WTC11 (cell line): ENCODE results near the gene OR51F2. TPM values are rescaled to one million over a fixed set of nuclear protein-coding genes. Genes with fewer than 3 reads are reported as not detected.

ENCODE experiments used
- ATAC-seq: fragments of 200-7000 bp; cut with Tn5 transposase; 2 replicates; pipeline ENCODE4 v1.10.0; 2021; ENCODE audit warnings: mild to moderate bottlenecking, moderate library complexity
- CTCF ChIA-PET: fragments of 300-600 bp; sonication (Branson Sonifier 250); formaldehyde crosslinking; loops from one replicate; lab custom pipeline; 2021; ENCODE audit warnings: antibody characterized with exemption; lab: Charles Lee
- POLR2A ChIA-PET: fragments of 350-600 bp; sonication (Branson Sonifier 250); formaldehyde crosslinking; loops from one replicate; lab custom pipeline; 2021; ENCODE audit warnings: antibody characterized with exemption; lab: Charles Lee
- DNase-seq: peaks from one replicate; pipeline ENCODE4 v3.0.0; 2021; ENCODE audit warnings: low spot score
- H3K27ac Mint-ChIP-seq: 2 replicates; pipeline ENCODE4 v1.8.0; 2021; ENCODE audit warnings: mixed read lengths
- H3K27me3 Mint-ChIP-seq: 2 replicates; pipeline ENCODE4 v1.8.0; 2021; ENCODE audit warnings: low read depth, mild to moderate bottlenecking, moderate library complexity, mixed read lengths
- H3K36me3 Mint-ChIP-seq: 2 replicates; pipeline ENCODE4 v1.8.0; 2021; ENCODE audit warnings: mixed read lengths
- H3K4me1 Mint-ChIP-seq: 2 replicates; pipeline ENCODE4 v1.8.0; 2022; ENCODE audit warnings: mixed read lengths
- H3K4me3 Mint-ChIP-seq: 2 replicates; pipeline ENCODE4 v1.8.0; 2021; ENCODE audit warnings: mild to moderate bottlenecking, moderate library complexity, mixed read lengths
- H3K9me3 Mint-ChIP-seq: 2 replicates; pipeline ENCODE4 v1.8.0; 2021; ENCODE audit warnings: mixed read lengths
- FOXK1 ChIP-seq: sonication (generic); formaldehyde crosslinking; IDR thresholded peaks from 2 replicates; pipeline ENCODE4 v1.8.0; 2022; ENCODE audit warnings: mild to moderate bottlenecking, moderate library complexity, missing genetic modification reagents
- KAT7 ChIP-seq: sonication (generic); formaldehyde crosslinking; IDR thresholded peaks from 2 replicates; pipeline ENCODE4 v1.8.1; 2023; ENCODE audit warnings: missing genetic modification reagents, mild to moderate bottlenecking, borderline replicate concordance
- MXD4 ChIP-seq: fragments of 250-450 bp; sonication (Bioruptor Pico); IDR thresholded peaks from 2 replicates; pipeline ENCODE4 v1.8.0; 2021; ENCODE audit warnings: mild to moderate bottlenecking, moderate library complexity, borderline replicate concordance
- SMAD3 ChIP-seq: sonication (generic); formaldehyde crosslinking; IDR thresholded peaks from 2 replicates; pipeline ENCODE4 v1.8.0; 2022; ENCODE audit warnings: missing genetic modification reagents, mild to moderate bottlenecking, borderline replicate concordance
- SP1 ChIP-seq: sonication (generic); formaldehyde crosslinking; conservative IDR thresholded peaks from 2 replicates; pipeline ENCODE4 v1.8.1; 2022; ENCODE audit warnings: missing genetic modification reagents
- TCF7 ChIP-seq: sonication (generic); formaldehyde crosslinking; IDR thresholded peaks from 2 replicates; pipeline ENCODE4 v1.8.0; 2022; ENCODE audit warnings: mild to moderate bottlenecking, low read depth, missing genetic modification reagents, moderate library complexity
- TP53 ChIP-seq: sonication (generic); formaldehyde crosslinking; IDR thresholded peaks from 2 replicates; pipeline ENCODE4 v1.8.1; 2023; ENCODE audit warnings: mild to moderate bottlenecking, missing genetic modification reagents
- ZBTB21 ChIP-seq: sonication (generic); formaldehyde crosslinking; IDR thresholded peaks from 2 replicates; pipeline ENCODE4 v1.8.1; 2023; ENCODE audit warnings: mild to moderate bottlenecking, missing genetic modification reagents, borderline replicate concordance
- ZNF671 ChIP-seq: fragments of 250-450 bp; sonication (Bioruptor Pico); IDR thresholded peaks from 2 replicates; pipeline ENCODE4 v1.8.0; 2021; ENCODE audit warnings: mild to moderate bottlenecking
- total RNA-seq: library from RNA; stranded (reverse); gene quantifications from 3 replicates; pipeline ENCODE4 v1.2.3, GENCODE V29; 2021
- TF ChIP-seq, protein P1 (sequence below): sonication (generic); formaldehyde crosslinking; IDR thresholded peaks from 2 replicates; pipeline ENCODE4 v1.8.0; 2022; ENCODE audit warnings: mild to moderate bottlenecking, missing genetic modification reagents
- TF ChIP-seq, protein P2 (sequence below): sonication (generic); formaldehyde crosslinking; IDR thresholded peaks from 2 replicates; pipeline ENCODE4 v1.8.1; 2022; ENCODE audit warnings: low read depth, missing genetic modification reagents, borderline replicate concordance
- TF ChIP-seq, protein P3 (sequence below): sonication (generic); formaldehyde crosslinking; IDR thresholded peaks from 2 replicates; pipeline ENCODE4 v1.8.1; 2022; ENCODE audit warnings: missing genetic modification reagents, borderline replicate concordance
- TF ChIP-seq, protein P4 (sequence below): sonication (generic); formaldehyde crosslinking; IDR thresholded peaks from 2 replicates; pipeline ENCODE4 v1.8.0; 2022; ENCODE audit warnings: missing genetic modification reagents
- TF ChIP-seq, protein P5 (sequence below): sonication (generic); formaldehyde crosslinking; IDR thresholded peaks from 2 replicates; pipeline ENCODE4 v1.8.0; 2023; ENCODE audit warnings: missing genetic modification reagents
- TF ChIP-seq, protein P6 (sequence below): sonication (generic); formaldehyde crosslinking; IDR thresholded peaks from 2 replicates; pipeline ENCODE4 v1.8.0; 2023; ENCODE audit warnings: mild to moderate bottlenecking, missing genetic modification reagents
- TF ChIP-seq, protein P7 (sequence below): sonication (generic); formaldehyde crosslinking; IDR thresholded peaks from 2 replicates; pipeline ENCODE4 v1.8.1; 2023; ENCODE audit warnings: mild to moderate bottlenecking, missing genetic modification reagents, moderate library complexity
- TF ChIP-seq, protein P8 (sequence below): sonication (generic); formaldehyde crosslinking; IDR thresholded peaks from 2 replicates; pipeline ENCODE4 v1.8.1; 2023; ENCODE audit warnings: mild to moderate bottlenecking, missing genetic modification reagents

OR51F2 gene
- total RNA-seq, 1 experiment from 2014 or later, result not detected

DNA sequence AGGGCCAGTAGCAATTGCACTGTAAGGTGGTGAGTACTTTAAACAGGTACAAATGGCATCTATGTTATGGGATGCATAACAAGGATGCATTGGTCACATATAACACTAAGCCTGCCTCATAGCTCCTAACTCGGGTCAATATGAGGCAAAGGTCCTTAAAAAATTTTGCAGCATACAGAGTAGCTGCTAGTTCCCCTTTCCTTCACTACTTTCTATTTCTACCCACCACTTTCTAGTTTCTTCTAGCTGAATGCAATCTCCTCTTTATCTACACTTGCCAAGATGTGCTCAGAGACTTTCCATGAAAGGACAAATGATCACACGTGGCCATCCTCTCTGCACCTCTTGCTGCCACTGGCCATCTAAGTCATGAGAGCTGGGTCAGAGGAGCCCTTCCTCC lies 9.8 kb downstream of the OR51F2 start:
- DNase-seq (no peak), ATAC-seq (no peak)
- no peak overlapping the region for H3K27ac Mint-ChIP-seq
- H3K27me3 Mint-ChIP-seq, result no peaks in the 10 kb centered on the region; the same call in 1 of the 2 replicates
- TF ChIP-seq SP1 (CRISPR knock-in tag) (no peak), ZNF671 (no peak)
- TF ChIP-seq, all 79 proteins: peak for 0
- H3K9me3 Mint-ChIP-seq, result no peaks in the 10 kb centered on the region
- no peak overlapping the region for H3K4me3 Mint-ChIP-seq
- ChIA-PET POLR2A (no interaction called here), CTCF (interaction anchor here (2.2 kb wide), 1 partner anchor 194 kb away, joined by 5 read pairs; the partner anchor contains the start of gene OR51D1)
- no peaks in the 10 kb centered on the region for H3K4me1 Mint-ChIP-seq
- no peaks in the 10 kb centered on the region for H3K36me3 Mint-ChIP-seq

DNA sequence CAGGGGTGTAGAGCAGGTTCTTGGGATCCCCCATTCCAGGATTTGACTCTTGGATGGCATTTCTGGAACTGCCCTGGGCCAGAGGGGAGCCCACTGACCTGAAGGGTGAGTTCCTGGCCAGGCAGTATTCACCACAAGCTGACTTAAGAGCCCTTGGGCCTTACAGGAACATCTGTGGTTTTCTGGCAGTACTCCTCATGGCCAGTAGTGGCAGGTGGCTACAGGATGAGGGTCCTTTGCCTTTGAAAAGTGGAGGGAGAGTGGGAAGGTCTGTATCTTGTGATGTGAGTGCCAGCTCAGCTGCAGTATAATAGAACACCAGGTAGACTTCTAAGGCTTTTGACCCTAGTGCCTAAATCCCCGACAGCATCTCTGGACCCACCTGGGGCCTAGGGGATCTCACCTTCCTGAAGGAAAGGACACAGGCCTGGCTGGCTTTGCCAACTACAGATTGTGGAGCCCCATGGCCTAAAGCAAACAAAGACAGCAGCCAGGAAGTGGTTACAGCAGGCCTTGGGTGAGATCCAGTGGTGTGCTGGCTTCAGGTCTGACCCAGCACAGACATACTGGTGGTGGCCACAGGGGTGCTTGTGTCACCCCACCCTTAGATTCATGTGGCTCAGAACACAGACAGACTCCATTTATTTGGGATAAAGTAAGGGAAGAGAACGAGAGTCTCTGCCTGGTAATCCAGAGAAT lies 18.9 kb downstream of the OR51F2 start:
- ChIA-PET CTCF (interaction anchor here (1.0 kb wide), 1 partner anchor 14 kb away, joined by 4 read pairs; no protein-coding TSS in a partner anchor), POLR2A (no interaction called here)
- ATAC-seq (peak; percentile 78), DNase-seq (no peak)
- Mint-ChIP-seq H3K27me3 (no peaks in the 10 kb centered on the region; the same call in 1 of the 2 replicates), H3K4me1 (no peaks in the 10 kb centered on the region), H3K27ac (no peak overlapping the region), H3K4me3 (no peak overlapping the region), H3K36me3 (no peaks in the 10 kb centered on the region), H3K9me3 (peaks cover 18% of the 10 kb centered on the region)
- TF ChIP-seq FOXK1 (CRISPR knock-in tag) (no peak), SMAD3 (CRISPR knock-in tag) (no peak), ZBTB21 (CRISPR knock-in tag) (no peak), TP53 (CRISPR knock-in tag) (no peak), MXD4 (CRISPR knock-in tag) (no peak), TCF7 (CRISPR knock-in tag) (no peak), KAT7 (CRISPR knock-in tag) (no peak)
- TF ChIP-seq, protein P1, sequence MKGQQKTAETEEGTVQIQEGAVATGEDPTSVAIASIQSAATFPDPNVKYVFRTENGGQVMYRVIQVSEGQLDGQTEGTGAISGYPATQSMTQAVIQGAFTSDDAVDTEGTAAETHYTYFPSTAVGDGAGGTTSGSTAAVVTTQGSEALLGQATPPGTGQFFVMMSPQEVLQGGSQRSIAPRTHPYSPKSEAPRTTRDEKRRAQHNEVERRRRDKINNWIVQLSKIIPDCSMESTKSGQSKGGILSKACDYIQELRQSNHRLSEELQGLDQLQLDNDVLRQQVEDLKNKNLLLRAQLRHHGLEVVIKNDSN (CRISPR knock-in tag), result no peak
- TF ChIP-seq, protein P2, sequence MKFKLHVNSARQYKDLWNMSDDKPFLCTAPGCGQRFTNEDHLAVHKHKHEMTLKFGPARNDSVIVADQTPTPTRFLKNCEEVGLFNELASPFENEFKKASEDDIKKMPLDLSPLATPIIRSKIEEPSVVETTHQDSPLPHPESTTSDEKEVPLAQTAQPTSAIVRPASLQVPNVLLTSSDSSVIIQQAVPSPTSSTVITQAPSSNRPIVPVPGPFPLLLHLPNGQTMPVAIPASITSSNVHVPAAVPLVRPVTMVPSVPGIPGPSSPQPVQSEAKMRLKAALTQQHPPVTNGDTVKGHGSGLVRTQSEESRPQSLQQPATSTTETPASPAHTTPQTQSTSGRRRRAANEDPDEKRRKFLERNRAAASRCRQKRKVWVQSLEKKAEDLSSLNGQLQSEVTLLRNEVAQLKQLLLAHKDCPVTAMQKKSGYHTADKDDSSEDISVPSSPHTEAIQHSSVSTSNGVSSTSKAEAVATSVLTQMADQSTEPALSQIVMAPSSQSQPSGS (CRISPR knock-in tag), result no peak
- TF ChIP-seq, protein P3, sequence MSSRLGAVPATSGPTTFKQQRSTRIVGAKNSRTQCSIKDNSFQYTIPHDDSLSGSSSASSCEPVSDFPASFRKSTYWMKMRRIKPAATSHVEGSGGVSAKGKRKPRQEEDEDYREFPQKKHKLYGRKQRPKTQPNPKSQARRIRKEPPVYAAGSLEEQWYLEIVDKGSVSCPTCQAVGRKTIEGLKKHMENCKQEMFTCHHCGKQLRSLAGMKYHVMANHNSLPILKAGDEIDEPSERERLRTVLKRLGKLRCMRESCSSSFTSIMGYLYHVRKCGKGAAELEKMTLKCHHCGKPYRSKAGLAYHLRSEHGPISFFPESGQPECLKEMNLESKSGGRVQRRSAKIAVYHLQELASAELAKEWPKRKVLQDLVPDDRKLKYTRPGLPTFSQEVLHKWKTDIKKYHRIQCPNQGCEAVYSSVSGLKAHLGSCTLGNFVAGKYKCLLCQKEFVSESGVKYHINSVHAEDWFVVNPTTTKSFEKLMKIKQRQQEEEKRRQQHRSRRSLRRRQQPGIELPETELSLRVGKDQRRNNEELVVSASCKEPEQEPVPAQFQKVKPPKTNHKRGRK (CRISPR knock-in tag), result no peak
- TF ChIP-seq, protein P4, sequence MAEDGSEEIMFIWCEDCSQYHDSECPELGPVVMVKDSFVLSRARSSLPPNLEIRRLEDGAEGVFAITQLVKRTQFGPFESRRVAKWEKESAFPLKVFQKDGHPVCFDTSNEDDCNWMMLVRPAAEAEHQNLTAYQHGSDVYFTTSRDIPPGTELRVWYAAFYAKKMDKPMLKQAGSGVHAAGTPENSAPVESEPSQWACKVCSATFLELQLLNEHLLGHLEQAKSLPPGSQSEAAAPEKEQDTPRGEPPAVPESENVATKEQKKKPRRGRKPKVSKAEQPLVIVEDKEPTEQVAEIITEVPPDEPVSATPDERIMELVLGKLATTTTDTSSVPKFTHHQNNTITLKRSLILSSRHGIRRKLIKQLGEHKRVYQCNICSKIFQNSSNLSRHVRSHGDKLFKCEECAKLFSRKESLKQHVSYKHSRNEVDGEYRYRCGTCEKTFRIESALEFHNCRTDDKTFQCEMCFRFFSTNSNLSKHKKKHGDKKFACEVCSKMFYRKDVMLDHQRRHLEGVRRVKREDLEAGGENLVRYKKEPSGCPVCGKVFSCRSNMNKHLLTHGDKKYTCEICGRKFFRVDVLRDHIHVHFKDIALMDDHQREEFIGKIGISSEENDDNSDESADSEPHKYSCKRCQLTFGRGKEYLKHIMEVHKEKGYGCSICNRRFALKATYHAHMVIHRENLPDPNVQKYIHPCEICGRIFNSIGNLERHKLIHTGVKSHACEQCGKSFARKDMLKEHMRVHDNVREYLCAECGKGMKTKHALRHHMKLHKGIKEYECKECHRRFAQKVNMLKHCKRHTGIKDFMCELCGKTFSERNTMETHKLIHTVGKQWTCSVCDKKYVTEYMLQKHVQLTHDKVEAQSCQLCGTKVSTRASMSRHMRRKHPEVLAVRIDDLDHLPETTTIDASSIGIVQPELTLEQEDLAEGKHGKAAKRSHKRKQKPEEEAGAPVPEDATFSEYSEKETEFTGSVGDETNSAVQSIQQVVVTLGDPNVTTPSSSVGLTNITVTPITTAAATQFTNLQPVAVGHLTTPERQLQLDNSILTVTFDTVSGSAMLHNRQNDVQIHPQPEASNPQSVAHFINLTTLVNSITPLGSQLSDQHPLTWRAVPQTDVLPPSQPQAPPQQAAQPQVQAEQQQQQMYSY (CRISPR knock-in tag), result no peak
- TF ChIP-seq, protein P5, sequence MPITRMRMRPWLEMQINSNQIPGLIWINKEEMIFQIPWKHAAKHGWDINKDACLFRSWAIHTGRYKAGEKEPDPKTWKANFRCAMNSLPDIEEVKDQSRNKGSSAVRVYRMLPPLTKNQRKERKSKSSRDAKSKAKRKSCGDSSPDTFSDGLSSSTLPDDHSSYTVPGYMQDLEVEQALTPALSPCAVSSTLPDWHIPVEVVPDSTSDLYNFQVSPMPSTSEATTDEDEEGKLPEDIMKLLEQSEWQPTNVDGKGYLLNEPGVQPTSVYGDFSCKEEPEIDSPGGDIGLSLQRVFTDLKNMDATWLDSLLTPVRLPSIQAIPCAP (CRISPR knock-in tag), result no peak
- TF ChIP-seq, protein P6, sequence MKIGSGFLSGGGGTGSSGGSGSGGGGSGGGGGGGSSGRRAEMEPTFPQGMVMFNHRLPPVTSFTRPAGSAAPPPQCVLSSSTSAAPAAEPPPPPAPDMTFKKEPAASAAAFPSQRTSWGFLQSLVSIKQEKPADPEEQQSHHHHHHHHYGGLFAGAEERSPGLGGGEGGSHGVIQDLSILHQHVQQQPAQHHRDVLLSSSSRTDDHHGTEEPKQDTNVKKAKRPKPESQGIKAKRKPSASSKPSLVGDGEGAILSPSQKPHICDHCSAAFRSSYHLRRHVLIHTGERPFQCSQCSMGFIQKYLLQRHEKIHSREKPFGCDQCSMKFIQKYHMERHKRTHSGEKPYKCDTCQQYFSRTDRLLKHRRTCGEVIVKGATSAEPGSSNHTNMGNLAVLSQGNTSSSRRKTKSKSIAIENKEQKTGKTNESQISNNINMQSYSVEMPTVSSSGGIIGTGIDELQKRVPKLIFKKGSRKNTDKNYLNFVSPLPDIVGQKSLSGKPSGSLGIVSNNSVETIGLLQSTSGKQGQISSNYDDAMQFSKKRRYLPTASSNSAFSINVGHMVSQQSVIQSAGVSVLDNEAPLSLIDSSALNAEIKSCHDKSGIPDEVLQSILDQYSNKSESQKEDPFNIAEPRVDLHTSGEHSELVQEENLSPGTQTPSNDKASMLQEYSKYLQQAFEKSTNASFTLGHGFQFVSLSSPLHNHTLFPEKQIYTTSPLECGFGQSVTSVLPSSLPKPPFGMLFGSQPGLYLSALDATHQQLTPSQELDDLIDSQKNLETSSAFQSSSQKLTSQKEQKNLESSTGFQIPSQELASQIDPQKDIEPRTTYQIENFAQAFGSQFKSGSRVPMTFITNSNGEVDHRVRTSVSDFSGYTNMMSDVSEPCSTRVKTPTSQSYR (CRISPR knock-in tag), result no peak
- TF ChIP-seq, protein P7, sequence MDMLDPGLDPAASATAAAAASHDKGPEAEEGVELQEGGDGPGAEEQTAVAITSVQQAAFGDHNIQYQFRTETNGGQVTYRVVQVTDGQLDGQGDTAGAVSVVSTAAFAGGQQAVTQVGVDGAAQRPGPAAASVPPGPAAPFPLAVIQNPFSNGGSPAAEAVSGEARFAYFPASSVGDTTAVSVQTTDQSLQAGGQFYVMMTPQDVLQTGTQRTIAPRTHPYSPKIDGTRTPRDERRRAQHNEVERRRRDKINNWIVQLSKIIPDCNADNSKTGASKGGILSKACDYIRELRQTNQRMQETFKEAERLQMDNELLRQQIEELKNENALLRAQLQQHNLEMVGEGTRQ (CRISPR knock-in tag), result no peak
- TF ChIP-seq, protein P8, sequence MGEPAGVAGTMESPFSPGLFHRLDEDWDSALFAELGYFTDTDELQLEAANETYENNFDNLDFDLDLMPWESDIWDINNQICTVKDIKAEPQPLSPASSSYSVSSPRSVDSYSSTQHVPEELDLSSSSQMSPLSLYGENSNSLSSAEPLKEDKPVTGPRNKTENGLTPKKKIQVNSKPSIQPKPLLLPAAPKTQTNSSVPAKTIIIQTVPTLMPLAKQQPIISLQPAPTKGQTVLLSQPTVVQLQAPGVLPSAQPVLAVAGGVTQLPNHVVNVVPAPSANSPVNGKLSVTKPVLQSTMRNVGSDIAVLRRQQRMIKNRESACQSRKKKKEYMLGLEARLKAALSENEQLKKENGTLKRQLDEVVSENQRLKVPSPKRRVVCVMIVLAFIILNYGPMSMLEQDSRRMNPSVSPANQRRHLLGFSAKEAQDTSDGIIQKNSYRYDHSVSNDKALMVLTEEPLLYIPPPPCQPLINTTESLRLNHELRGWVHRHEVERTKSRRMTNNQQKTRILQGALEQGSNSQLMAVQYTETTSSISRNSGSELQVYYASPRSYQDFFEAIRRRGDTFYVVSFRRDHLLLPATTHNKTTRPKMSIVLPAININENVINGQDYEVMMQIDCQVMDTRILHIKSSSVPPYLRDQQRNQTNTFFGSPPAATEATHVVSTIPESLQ (CRISPR knock-in tag), result no peak
